Liver (tissue), 9 donors: ENCODE results near the gene RBM28. TPM values are rescaled to one million over a fixed set of nuclear protein-coding genes. Genes with fewer than 3 reads are reported as not detected.
A peak's percentile ranks its signal among the peaks of the same experiment; 100 is the strongest.

Source experiments
- DNase-seq: peaks from one replicate; pipeline ENCODE4 v3.0.0-alpha.2; 2017; ENCODE audit warnings: low spot score
- H3K27ac ChIP-seq, 2 donors: one replicate each; pipeline ENCODE4 v1.7.0; 2013; ENCODE audit warnings: inconsistent platforms in 2 of 2, low read length in 2 of 2, control low read depth in 1 of 2, low read depth in 1 of 2, mild to moderate bottlenecking in 1 of 2
- H3K27me3 ChIP-seq, 4 donors: one replicate each; pipeline versions ENCODE4 v1.6.1 to v1.7.0; 2013; ENCODE audit warnings: low read length in 3 of 4, inconsistent platforms in 1 of 4, mild to moderate bottlenecking in 1 of 4, moderate library complexity in 1 of 4; ENCODE audit not compliant: control insufficient read depth in 4 of 4, insufficient read depth in 4 of 4
- H3K36me3 ChIP-seq, 4 donors: one replicate each; pipeline versions ENCODE4 v1.6.1 to v1.7.0; 2013; ENCODE audit warnings: low read length in 3 of 4, mild to moderate bottlenecking in 3 of 4, low read depth in 1 of 4, moderate library complexity in 1 of 4; ENCODE audit not compliant: control insufficient read depth in 4 of 4, insufficient read depth in 3 of 4
- H3K4me1 ChIP-seq, 4 donors: one replicate each; pipeline versions ENCODE4 v1.6.1 to v1.7.0; 2013; ENCODE audit warnings: low read length in 3 of 4, mild to moderate bottlenecking in 3 of 4, moderate library complexity in 1 of 4; ENCODE audit not compliant: control insufficient read depth in 4 of 4, insufficient read depth in 4 of 4
- H3K4me3 ChIP-seq, 3 donors: one replicate each; pipeline versions ENCODE4 v1.6.1 to v1.7.0; 2013; ENCODE audit warnings: low read length in 3 of 3, control low read depth in 1 of 3, low read depth in 1 of 3, mild to moderate bottlenecking in 1 of 3
- H3K9ac ChIP-seq, 2 donors: one replicate each; pipeline ENCODE4 v1.7.0; 2013; ENCODE audit warnings: low read length in 2 of 2, mild to moderate bottlenecking in 2 of 2, moderate library complexity in 2 of 2, control low read depth in 1 of 2, low read depth in 1 of 2
- H3K9me3 ChIP-seq, 4 donors: one replicate each; pipeline versions ENCODE4 v1.6.1 to v1.7.0; 2013; ENCODE audit warnings: low read length in 3 of 4; ENCODE audit not compliant: control insufficient read depth in 4 of 4
- FOXA1 ChIP-seq: IDR thresholded peaks from 2 replicates; pipeline ENCODE4 v1.6.1; 2016; ENCODE audit warnings: antibody characterized with exemption
- HNF4G ChIP-seq: IDR thresholded peaks from 2 replicates; pipeline ENCODE4 v1.6.1; 2016; ENCODE audit warnings: antibody characterized with exemption
- JUND ChIP-seq, 2 donors: IDR thresholded peaks; 2 replicates each; pipeline ENCODE4 v1.6.1; 2016; ENCODE audit warnings: antibody characterized with exemption in 2 of 2
- NR2F2 ChIP-seq: IDR thresholded peaks from 2 replicates; pipeline ENCODE4 v1.6.1; 2016; ENCODE audit warnings: antibody characterized with exemption
- RAD21 ChIP-seq, 2 donors: IDR thresholded peaks; 2 replicates each; pipeline ENCODE4 v1.6.1; 2016; ENCODE audit warnings: antibody characterized with exemption in 2 of 2, mild to moderate bottlenecking in 2 of 2
- TAF1 ChIP-seq: conservative IDR thresholded peaks from 2 replicates; pipeline ENCODE4 v1.6.1; 2016; ENCODE audit warnings: antibody characterized with exemption, mild to moderate bottlenecking
- WGBS: extraction: QIAGEN DNeasy Blood & Tissue Kit; methylation state at CpG from one replicate; pipeline ENCODE4 v1.1.7; 2013; 5-methylcytosine and 5-hydroxymethylcytosine counted together
- polyA plus RNA-seq, 2 donors: library from polyadenylated mRNA; stranded (reverse) in 1 of 2; unstranded in 1 of 2; fragments of 200-250 nt in 1 of 2; fragments of >200 nt in 1 of 2; fragmentation: Nextera tagmentation in 1 of 2; extraction: Ambion mirVana in 1 of 2; gene quantifications; one replicate each; pipeline versions ENCODE4 v1.2.1 to v1.2.3, GENCODE V29; 2013 to 2015
- total RNA-seq, 2 donors: library from RNA; depleted of rRNA; stranded (reverse); fragments of >200 nt; gene quantifications; one replicate each; pipeline ENCODE4 v1.2.3, GENCODE V29; 2014
- TF ChIP-seq, protein P1 (sequence below): IDR thresholded peaks from 2 replicates; pipeline ENCODE4 v1.6.1; 2016; ENCODE audit warnings: antibody characterized with exemption
- TF ChIP-seq, protein P2 (sequence below): fragments of 150-350 bp; IDR thresholded peaks from 2 replicates; pipeline ENCODE4 v1.5.1; 2017; ENCODE audit warnings: improper control_type of control experiment, low read depth, low read length; ENCODE audit not compliant: missing input control
- donor health status: healthy.
- donor health status: healthy.
- donor health status: healthy.
- donor health status: healthy.
- donor health status: healthy.

The RBM28 gene
- total and polyA plus RNA-seq, 4 donors = 3.6 to 16.1 (median 11.7) TPM

DNA sequence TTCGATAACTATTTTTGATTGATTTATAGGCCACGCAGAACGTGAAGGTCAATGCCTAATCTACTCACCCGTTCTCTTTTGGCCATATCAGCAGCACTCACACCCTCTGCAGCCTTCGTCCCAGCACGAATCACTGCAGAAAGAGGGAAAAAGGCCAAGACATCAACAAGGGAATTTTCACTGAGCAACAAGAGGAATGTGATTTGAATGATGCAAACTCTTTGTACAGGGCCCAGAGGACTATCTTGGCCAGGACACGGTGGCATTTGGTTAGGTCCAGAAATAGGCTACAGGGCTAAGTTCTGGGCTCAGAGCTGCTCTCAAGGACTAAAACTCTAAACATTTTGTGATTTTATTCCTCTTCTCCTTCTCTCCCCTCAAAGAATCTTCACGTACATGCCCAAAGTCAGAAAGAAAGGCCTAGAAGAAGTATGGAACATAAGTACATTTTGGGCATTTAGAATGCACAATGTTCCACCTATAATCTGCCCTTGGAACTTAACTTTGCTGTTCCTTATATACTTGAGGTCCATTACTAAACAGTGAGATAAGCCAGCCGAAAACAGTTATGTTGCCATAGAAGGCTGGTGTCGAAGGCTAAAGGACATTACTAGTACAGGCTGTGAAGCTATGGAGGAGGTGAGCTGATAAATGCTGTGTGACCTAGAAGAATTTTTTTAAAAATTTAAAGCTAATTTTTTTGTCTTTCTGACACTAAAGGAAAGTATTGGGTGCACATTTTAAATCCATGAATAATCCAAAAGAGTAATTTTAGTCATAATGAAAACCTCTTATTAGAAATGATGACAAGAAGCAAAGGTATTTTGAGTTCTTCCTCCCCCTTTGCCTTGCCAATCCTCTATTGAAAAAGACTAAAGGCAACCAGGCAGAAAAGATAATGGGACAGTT, 20.0 kb downstream of the RBM28 start:
- no peak for DNase-seq
- WGBS = 94% methylated on average over 10 of the region's 10 CpGs
- Histone ChIP-seq H3K27me3 (no peaks in the 10 kb centered on the region), H3K27ac (no peak overlapping the region), H3K9ac (no peak overlapping the region), H3K9me3 (no peaks in the 10 kb centered on the region), H3K4me1 (no peaks in the 10 kb centered on the region), H3K4me3 (no peak overlapping the region), H3K36me3 (peaks cover 1 to 72% (median 44%) of the 10 kb centered on the region in 4 donors)
- TF ChIP-seq FOXA1 (no peak), TAF1 (no peak)
- TF ChIP-seq, protein P1, sequence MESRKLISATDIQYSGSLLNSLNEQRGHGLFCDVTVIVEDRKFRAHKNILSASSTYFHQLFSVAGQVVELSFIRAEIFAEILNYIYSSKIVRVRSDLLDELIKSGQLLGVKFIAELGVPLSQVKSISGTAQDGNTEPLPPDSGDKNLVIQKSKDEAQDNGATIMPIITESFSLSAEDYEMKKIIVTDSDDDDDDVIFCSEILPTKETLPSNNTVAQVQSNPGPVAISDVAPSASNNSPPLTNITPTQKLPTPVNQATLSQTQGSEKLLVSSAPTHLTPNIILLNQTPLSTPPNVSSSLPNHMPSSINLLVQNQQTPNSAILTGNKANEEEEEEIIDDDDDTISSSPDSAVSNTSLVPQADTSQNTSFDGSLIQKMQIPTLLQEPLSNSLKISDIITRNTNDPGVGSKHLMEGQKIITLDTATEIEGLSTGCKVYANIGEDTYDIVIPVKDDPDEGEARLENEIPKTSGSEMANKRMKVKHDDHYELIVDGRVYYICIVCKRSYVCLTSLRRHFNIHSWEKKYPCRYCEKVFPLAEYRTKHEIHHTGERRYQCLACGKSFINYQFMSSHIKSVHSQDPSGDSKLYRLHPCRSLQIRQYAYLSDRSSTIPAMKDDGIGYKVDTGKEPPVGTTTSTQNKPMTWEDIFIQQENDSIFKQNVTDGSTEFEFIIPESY = no peak

DNA sequence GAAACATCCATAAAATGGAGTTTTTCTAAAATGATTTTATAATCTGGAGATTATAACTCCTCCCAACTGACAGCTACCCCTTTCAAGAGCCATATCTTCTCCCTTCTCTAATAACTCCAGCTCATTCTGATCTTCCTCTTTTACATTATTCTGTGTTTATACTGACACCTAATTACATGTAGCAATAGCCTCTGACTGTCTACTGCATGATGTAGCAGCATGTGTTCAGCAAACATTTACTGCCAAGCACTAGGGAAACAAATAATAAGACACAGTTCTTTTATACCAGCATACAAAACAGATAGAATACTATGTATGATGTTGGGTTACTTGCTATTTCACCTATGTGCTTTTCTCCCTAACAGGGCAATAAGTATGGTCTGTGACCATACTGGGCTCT, 20.7 kb downstream of the RBM28 start:
- Histone ChIP-seq H3K4me1 (no peaks in the 10 kb centered on the region), H3K27me3 (no peaks in the 10 kb centered on the region), H3K9ac (no peak overlapping the region), H3K9me3 (no peaks in the 10 kb centered on the region), H3K4me3 (no peak overlapping the region), H3K36me3 (peaks cover 1 to 70% (median 46%) of the 10 kb centered on the region in 4 donors), H3K27ac (no peak overlapping the region)
- no peak for DNase-seq
- no peak for TF ChIP-seq HNF4G
- no peak for TF ChIP-seq NR2F2
- no peak for TF ChIP-seq JUND (IDR thresholded peaks at IDR 0.05)
- no peak for TF ChIP-seq RAD21 (IDR thresholded peaks at IDR 0.05)

DNA sequence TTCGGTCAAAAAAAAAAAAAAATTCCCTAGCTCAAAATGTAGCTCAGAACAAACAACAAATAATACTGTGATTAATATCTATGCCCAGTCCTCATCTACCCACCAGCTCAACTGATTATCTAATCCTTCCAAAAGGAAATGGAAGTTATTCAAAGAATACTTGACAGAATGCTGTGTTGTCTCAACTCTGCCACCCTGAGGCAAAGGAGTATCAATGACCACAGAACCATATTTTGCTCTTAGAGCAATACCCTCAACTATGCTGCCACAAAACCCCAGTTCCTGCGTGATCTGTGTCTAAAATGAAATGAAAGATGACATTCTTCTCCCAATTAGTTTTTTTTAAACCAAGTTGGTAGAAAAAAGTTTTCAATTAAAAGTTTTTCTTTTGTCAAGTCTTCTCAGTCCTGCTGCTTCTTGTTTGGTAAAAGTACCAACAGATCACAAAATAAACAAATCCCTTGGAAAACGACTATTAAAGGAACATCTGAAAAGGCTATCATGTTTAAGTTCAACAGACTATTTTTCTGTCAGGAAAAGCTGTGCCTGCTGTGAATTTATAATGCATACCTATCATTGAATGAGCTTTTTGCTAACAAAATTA, 21.6 kb downstream of the RBM28 start:
- no peak overlapping the region for H3K4me3 ChIP-seq
- H3K9ac ChIP-seq = no peak overlapping the region
- TF ChIP-seq RAD21 (IDR thresholded peaks at IDR 0.05) (peak; percentile 50 to 68), TAF1 (no peak)
- TF ChIP-seq, protein P2, sequence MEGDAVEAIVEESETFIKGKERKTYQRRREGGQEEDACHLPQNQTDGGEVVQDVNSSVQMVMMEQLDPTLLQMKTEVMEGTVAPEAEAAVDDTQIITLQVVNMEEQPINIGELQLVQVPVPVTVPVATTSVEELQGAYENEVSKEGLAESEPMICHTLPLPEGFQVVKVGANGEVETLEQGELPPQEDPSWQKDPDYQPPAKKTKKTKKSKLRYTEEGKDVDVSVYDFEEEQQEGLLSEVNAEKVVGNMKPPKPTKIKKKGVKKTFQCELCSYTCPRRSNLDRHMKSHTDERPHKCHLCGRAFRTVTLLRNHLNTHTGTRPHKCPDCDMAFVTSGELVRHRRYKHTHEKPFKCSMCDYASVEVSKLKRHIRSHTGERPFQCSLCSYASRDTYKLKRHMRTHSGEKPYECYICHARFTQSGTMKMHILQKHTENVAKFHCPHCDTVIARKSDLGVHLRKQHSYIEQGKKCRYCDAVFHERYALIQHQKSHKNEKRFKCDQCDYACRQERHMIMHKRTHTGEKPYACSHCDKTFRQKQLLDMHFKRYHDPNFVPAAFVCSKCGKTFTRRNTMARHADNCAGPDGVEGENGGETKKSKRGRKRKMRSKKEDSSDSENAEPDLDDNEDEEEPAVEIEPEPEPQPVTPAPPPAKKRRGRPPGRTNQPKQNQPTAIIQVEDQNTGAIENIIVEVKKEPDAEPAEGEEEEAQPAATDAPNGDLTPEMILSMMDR = peak; percentile 11
- no peaks in the 10 kb centered on the region for H3K4me1 ChIP-seq
- no peak for DNase-seq
- no peaks in the 10 kb centered on the region for H3K9me3 ChIP-seq
- H3K27ac ChIP-seq = no peak overlapping the region
- H3K27me3 ChIP-seq = no peaks in the 10 kb centered on the region
- H3K36me3 ChIP-seq = peaks cover 1 to 74% (median 53%) of the 10 kb centered on the region in 4 donors
- 70% methylated on average over 3 of the region's 3 CpGs for WGBS
